ENCODE results near the gene GATB.

The GATB gene

GRCh38 chr4:151688003-151688784 is 72.6 kb downstream of the GATB start:
- DNase-seq (ENCODE audit: low spot score), result no peak
- in situ Hi-C loops (cut with MboI; ENCODE audit: low sequenced_read_pairs, unreplicated experiment), result no loop called here
- TF ChIP-seq, protein P1, sequence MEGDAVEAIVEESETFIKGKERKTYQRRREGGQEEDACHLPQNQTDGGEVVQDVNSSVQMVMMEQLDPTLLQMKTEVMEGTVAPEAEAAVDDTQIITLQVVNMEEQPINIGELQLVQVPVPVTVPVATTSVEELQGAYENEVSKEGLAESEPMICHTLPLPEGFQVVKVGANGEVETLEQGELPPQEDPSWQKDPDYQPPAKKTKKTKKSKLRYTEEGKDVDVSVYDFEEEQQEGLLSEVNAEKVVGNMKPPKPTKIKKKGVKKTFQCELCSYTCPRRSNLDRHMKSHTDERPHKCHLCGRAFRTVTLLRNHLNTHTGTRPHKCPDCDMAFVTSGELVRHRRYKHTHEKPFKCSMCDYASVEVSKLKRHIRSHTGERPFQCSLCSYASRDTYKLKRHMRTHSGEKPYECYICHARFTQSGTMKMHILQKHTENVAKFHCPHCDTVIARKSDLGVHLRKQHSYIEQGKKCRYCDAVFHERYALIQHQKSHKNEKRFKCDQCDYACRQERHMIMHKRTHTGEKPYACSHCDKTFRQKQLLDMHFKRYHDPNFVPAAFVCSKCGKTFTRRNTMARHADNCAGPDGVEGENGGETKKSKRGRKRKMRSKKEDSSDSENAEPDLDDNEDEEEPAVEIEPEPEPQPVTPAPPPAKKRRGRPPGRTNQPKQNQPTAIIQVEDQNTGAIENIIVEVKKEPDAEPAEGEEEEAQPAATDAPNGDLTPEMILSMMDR (IDR thresholded peaks at IDR 0.05; ENCODE audit: borderline replicate concordance, control extremely low read depth, extremely low read depth, insufficient read depth, missing control alignments), result no peak

- in situ Hi-C loops (cut with MboI; ENCODE audit: low sequenced_read_pairs, unreplicated experiment), result no loop called here
- DNase-seq (ENCODE audit: low spot score), result no peak
- TF ChIP-seq, protein P1 (IDR thresholded peaks at IDR 0.05; ENCODE audit: borderline replicate concordance, control extremely low read depth, extremely low read depth, insufficient read depth, missing control alignments), result no peak
Measured at GRCh38 chr4:151687021-151687640, 73.7 kb downstream of the GATB start.

DNA sequence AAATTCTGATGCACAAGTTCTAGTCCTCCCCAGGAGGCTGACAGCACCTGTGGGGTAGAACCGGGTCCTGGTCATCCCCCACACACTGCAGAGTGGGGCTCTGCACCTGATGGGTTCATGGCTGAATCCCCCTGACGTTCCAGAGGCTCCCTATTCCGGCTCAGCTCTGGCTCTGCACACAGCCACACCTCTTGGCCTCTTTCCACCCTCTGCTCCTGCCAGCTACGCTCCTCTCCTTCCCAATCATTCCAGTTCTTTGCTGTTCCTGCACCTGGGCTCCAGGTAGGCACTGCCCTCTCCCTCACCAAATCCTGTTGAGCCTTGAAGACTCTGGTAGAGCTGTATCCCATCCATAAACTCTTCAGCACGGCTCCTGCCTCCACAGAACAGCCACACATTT is 75.5 kb downstream of the GATB start:
- no peak for DNase-seq (ENCODE audit: low spot score)
- in situ Hi-C loops (cut with MboI; ENCODE audit: low sequenced_read_pairs, unreplicated experiment), result no loop called here
- TF ChIP-seq, protein P1 (IDR thresholded peaks at IDR 0.05; ENCODE audit: borderline replicate concordance, control extremely low read depth, extremely low read depth, insufficient read depth, missing control alignments), result no peak

GRCh38 chr4:151681085-151681484 is 79.7 kb downstream of the GATB start:
- TF ChIP-seq, protein P1 (IDR thresholded peaks at IDR 0.05; ENCODE audit: borderline replicate concordance, control extremely low read depth, extremely low read depth, insufficient read depth, missing control alignments), result no peak
- in situ Hi-C loops (cut with MboI; ENCODE audit: low sequenced_read_pairs, unreplicated experiment), result no loop called here
- no peak for DNase-seq (ENCODE audit: low spot score)

DNA sequence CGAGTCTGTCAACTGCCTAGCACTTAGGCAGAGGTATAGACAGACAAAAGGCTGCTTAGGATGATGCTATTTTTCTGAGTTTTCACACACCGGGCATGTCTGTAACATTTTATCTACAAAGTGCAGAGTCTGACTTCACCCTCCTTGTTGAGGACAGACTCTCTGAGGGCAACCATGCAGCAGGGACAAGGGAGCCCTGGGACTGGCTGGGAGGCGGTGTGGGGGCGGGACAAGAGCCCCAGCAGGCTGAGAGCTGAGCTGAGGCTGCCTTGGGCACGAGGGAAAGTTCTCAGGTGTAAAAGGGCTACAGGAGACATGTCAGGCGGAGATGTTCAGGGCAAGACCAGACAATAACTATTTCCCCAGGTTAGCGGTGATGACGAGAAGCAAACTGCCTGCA is 81.6 kb downstream of the GATB start:
- no peak for DNase-seq (ENCODE audit: low spot score)
- in situ Hi-C loops (cut with MboI; ENCODE audit: low sequenced_read_pairs, unreplicated experiment), result no loop called here
- TF ChIP-seq, protein P1 (IDR thresholded peaks at IDR 0.05; ENCODE audit: borderline replicate concordance, control extremely low read depth, extremely low read depth, insufficient read depth, missing control alignments), result no peak

- DNase-seq (ENCODE audit: low spot score), result no peak
- TF ChIP-seq, protein P1 (IDR thresholded peaks at IDR 0.05; ENCODE audit: borderline replicate concordance, control extremely low read depth, extremely low read depth, insufficient read depth, missing control alignments), result no peak
- in situ Hi-C loops (cut with MboI; ENCODE audit: low sequenced_read_pairs, unreplicated experiment), result no loop called here
Measured at GRCh38 chr4:151678048-151678872, 82.5 kb downstream of the GATB start.
